ENCODE measurements around the gene TECTB.

DNA sequence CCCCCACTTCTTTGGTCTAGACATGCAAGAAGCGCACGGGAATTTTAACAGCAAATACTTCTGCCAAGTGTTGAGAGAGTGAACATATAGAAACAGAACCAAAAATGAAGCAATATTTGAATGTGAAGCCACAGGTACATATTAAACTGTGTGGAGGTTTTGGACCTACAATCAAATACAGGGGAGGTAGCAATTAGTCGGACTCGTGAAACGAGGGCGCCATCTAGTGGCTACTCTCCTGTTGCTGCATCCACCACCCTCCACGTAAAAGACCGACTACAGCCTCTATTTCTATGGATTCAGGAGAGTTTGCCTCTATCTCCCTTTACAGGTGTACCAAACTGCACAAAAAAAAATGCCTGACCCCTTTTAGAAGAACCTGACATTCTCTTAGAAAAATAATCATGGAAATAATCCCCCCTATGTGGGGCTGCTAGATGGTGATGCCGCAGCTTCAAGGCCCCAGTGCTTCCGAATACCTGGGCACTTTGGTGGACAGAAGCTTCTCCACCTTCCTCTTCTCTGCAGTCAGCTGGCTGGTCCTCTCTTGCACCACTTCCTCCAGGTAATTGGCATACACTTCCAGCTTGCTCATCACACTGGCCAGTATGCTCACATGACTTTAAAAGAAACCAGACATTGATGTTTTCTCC lies 31.7 kb downstream of the TECTB start:
- TF ChIP-seq POLR2A (IDR thresholded peaks at IDR 0.05) (no peak), CTCF (IDR thresholded peaks at IDR 0.05) (no peak)
